ENCODE measurements around the gene NARS2.

DNA sequence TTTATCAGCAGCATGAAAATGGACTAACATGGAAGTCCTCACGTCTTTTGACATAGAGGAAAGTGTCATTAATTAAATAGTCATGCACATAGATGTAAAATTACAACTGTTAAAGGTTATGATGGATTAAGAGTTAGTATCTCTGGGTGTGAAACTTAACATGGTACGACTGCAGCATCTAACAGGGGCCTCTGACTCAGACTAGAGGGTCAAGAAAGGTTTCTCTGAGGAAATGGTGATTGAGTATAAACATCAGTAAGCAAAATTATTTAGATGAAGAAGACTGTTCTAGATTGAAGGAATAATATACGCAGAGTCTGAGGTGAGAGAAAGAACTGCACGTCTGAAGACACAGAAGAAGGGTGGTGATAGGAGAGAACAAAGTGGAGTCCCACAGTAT, 114.9 kb downstream of the NARS2 start:
- TF ChIP-seq, protein P1, sequence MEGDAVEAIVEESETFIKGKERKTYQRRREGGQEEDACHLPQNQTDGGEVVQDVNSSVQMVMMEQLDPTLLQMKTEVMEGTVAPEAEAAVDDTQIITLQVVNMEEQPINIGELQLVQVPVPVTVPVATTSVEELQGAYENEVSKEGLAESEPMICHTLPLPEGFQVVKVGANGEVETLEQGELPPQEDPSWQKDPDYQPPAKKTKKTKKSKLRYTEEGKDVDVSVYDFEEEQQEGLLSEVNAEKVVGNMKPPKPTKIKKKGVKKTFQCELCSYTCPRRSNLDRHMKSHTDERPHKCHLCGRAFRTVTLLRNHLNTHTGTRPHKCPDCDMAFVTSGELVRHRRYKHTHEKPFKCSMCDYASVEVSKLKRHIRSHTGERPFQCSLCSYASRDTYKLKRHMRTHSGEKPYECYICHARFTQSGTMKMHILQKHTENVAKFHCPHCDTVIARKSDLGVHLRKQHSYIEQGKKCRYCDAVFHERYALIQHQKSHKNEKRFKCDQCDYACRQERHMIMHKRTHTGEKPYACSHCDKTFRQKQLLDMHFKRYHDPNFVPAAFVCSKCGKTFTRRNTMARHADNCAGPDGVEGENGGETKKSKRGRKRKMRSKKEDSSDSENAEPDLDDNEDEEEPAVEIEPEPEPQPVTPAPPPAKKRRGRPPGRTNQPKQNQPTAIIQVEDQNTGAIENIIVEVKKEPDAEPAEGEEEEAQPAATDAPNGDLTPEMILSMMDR (conservative IDR thresholded peaks at IDR 0.05; ENCODE audit: low read depth, low read length): no peak
- no peak for TF ChIP-seq EZH2 (IDR thresholded peaks at IDR 0.05; ENCODE audit: borderline replicate concordance, low read depth, low read length, poor library complexity, severe bottlenecking)
